ENCODE results near the gene IKZF3.
"Not testable (repeated sequence)": the region's sequence is repeated elsewhere in the genome, so short reads cannot be mapped to it uniquely, and the experiment has no call there.

IKZF3 gene

DNA sequence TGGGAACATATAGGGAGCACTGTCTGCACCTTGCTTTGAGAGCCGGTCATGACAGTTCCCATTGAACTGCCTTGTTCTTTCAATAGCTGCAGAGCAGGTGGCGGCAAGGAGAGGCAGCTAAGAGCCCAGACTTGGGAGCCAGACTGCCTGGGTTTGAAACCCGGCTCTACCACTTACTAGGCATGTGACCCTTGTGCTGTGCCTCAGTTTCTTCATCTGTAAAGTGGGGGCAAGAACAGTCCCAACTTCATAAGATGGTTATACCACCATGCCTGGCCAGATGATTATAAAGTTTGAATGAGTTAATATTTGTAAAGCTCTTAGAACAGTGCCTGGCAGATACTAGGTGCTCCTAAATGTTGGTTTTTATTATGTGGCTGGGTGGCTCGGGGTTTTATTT is 149.9 kb downstream of the IKZF3 start:
- no peak for DNase-seq

DNA sequence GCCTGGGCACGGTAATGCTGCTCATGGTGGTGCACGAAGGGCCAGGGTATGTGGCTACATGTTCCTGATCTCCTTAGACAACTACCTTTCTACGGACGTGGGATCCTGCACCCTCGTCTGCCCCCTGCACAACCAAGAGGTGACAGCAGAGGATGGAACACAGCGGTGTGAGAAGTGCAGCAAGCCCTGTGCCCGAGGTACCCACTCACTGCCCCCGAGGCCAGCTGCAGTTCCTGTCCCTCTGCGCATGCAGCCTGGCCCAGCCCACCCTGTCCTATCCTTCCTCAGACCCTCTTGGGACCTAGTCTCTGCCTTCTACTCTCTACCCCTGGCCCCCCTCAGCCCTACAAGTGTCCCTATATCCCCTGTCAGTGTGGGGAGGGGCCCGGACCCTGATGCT is 152.3 kb downstream of the IKZF3 start:
- DNase-seq, result no peak

DNA sequence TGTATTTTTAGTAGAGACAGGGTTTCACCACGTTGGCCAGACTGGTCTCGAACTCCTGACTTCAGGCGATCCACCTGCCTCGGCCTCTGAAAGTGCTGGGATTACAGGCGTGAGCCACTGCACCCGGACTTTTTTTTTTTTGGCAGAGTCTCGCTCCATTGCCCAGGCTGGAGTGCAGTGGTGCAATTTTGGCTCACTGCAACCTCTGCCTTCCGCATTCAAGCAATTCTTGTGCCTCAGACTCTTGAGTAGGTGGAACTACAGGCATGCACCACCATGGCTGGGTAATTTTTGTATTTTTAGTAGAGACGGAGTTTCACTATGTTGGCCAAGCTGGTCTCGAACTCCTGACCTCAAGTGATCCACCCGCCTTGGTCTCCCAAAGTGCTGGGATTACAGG is 153.0 kb downstream of the IKZF3 start:
- not testable (repeated sequence) for DNase-seq

DNA sequence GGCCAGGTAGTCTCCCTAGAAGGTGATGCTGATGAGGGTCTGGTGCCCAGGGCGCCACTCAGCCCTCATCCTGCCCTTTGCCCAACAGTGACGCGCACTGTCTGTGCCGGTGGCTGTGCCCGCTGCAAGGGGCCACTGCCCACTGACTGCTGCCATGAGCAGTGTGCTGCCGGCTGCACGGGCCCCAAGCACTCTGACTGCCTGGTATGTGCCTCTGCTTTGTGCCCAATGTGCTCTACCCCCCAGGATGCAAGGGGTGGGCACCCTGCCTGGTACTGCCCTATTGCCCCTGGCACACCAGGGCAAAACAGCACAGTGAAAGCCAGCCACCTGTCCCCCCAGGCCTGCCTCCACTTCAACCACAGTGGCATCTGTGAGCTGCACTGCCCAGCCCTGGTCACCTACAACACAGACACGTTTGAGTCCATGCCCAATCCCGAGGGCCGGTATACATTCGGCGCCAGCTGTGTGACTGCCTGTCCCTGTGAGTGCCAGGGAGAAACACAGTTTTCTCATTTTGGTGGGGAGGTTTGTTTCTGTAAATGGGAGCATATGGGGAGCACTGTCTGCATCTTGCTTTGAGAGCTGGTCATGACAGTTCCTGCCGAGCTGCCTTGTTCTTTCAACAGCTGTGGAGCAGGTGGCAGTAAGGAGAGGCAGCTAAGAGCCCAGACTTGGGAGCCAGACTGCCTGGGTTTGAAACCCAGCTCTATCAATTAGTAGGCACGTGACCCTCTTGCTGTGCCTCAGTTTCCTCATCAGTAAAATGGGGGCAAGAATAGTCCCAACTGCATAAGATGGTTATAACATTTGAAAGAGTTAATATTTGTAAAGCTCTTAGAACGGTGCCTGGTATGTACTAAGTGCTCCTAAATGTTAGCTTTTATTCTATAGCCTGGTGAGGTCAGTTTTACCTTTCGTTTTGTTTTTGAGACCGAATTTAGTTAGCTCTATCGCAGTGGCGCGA is 153.8 kb downstream of the IKZF3 start:
- no peak for DNase-seq

DNA sequence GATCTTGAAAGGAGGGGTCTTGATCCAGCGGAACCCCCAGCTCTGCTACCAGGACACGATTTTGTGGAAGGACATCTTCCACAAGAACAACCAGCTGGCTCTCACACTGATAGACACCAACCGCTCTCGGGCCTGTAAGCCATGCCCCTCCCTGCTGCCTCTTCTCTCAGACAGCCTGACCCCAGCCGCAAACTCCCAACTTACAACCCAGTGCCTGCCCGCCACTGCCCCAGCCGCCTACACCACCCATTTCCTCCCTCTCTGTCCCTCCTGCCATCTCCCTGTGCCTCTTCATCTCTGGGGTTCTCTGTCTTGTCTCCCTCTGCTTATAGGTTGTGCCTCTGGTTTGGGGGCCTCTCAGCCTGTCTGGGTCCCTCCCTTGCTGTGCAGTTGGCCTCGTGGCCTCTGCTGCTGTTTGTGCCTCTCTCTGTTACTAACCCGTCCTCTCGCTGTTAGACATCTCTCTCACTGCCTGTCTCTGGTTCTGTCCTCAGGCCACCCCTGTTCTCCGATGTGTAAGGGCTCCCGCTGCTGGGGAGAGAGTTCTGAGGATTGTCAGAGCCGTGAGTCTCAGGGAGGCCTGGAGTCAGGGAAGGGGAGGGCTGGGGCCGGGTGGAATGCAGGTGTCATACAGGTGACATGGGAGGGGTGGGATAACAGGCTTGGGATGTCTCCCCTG is 154.7 kb downstream of the IKZF3 start:
- no peak for DNase-seq

Measured in NCI-H82 (cell line).